SKM-1 (cell line): Measurements from ENCODE around the gene CMBL.
"Not testable (repeated sequence)": the region's sequence is repeated elsewhere in the genome, so short reads cannot be mapped to it uniquely, and the experiment has no call there.

Experiments used
- DNase-seq: peaks from one replicate; lab custom pipeline; 2025; ENCODE audit not compliant: unreplicated experiment; lab: John Stamatoyannopoulos, UW

Gene CMBL

DNA sequence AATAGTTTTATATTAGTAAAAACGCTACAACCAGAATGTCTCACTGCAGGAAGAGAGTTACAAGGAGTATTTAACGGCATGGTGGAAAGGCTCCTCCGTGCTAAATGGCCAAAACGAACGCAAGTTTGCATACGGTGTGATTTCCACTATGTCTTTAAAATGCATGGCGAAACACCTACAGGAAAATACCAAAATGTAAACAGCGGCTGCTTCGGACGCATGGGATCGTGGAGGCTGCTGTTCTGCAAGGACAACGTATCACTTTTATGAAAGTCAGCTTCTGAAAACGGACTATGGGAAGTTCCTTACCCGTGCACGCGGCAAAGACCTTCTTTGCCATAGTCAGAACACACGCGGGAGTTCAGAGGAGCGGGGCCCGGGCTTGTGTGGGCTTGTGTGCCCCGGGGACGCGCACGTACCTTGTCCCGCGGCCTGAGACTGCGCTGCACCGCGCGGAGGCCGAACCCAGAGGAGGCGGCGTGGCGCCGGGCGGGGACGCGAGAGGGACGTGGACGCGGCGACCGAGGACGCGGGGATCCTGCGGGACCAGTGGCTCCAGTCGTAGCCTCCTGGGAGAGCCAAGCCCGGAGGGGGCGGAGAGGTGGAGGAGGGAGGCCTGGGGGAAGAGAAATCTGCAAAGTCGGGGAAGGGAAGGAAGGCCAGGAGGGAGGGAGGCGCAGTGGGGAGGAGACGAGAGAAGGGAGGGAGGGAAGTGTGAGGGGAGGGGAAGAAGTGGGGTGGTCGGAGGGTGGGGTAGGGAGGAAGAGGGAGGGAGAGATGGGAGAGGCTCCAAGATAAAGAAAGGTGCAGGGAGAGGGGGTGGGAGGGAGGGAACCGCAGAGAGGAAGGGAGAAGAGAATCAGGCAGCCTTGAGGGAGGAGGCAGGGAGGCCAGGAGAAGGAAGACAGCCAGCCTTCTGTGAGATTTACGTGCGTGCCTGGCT lies at the start of gene CMBL:
Gene CMBL (minus strand): TSS at position 697 of the 943 bp plus-strand sequence. CDS start 17,140 bp downstream, outside the sequence.
- peak; percentile 59 for DNase-seq

DNA sequence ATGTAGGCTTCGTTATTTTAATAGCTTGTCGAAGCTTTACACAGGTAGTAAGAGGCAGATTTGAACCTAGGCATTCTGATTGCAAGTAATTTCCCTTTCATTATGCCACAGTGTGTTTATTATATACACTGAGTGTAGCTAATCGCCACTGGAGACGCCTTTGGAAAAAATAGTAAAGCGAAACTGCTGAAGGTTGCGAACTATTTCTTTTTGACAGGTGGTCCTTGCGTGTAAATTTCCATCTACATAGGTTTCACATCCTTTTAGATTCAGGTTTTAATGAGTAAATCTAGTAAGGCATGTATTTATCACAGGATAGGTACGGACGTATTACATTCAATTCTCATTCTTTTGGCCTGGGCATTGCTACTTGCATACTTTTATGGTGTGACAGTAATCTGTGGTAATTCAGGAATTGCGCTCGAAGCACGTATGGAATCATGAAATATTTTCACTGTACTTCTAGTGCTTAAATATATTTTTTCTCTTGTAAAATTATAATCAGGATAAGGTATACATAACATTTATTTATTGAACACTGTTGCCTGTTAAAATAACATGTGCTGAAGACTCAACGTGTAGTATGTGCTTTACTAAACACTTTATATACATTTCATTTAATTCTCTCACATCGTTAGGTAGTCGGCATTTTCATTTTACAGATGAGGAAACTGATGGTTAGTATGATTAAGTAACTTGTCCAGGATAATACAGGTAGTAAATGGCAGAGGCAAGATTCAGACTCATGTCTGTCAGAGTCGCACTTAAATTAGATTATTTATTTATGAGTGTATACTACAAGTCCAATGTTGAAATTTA lies 47.6 kb upstream of the CMBL start:
- no peak for DNase-seq

DNA sequence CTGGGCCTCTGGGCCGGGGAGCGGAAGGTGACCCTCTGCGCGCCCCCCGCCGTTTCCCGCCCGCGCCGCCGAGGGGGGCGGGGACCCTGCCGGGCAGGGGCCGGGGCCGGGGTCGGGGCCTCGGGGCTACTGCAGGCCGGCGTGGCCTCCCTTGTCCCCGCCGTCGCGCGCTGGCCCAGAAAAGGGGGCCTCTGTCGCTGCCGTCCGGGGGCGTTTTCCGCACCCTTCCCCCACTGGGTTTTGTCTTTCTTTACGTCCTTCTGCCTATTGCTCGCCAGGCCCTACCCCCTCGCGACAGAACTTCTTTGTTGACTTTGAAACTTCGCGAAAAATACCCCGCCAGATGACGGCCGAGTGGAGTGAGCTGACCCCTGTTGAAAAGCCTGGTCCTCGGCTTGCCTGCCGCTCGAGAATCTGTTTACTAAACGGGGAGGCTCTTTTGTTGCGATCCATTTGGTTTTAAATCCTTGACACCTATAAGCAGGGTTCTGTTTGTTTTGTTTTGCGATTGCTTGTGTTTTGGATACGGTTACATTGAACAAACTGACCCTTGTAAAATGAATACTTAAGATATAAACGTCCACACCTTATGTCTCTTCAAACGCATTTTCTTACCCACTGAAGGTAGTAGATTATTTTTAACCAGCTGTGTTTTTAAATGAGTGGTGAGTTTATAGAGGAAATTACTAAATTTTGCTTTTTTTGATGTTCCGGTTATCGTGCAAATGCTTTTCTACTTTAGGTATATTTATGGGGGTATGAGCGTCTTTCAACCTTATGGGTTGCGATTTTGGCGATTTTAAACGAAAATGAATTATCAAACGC lies 46.6 kb upstream of the CMBL start:
- peak; percentile 9 for DNase-seq

DNA sequence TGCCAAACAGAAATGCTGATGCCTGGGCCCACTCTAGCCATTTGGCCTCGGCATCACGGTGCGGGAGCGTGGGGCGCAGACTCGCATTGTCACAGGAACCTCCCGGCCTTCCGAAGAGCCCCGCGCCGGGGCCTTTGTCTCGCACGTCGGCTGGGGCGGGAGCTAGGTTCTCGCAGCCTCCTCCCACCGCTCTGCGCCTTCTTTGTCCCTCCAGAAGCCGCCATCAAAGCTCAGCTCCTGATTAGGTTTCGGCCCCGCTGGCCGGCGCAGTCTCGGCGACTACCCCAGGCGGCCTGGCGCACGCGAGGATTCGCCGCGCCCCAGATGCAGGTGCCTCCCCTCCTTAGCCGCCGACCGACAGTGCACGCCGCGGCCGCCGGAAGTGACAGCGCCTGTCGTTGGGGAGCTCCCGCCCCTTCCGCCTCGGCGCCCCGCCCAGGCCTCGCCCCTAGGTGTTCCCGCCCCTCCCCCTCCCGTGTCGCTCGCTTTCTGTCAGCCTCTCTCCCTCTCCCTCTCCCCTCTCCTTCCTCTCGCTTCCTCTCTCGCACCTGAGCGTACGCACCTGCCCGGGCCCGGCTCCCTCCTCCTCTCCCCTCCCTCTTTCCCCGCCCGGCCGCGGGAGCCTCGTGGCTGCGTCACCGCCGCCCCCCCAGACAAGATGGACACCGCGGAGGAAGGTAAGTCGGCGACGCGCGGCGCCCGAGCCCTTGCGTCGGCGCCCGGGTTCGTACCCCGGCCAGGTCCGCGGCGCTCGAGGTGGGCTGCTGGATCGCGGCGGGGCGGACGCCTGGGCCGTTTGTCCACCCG lies 45.7 kb upstream of the CMBL start, which contains the start of gene MARCHF6:
Gene MARCHF6 (plus strand): TSS at position 455 of the 807 bp plus-strand sequence. CDS start 204 bp downstream, at position 659.
- peak; percentile 82 for DNase-seq

DNA sequence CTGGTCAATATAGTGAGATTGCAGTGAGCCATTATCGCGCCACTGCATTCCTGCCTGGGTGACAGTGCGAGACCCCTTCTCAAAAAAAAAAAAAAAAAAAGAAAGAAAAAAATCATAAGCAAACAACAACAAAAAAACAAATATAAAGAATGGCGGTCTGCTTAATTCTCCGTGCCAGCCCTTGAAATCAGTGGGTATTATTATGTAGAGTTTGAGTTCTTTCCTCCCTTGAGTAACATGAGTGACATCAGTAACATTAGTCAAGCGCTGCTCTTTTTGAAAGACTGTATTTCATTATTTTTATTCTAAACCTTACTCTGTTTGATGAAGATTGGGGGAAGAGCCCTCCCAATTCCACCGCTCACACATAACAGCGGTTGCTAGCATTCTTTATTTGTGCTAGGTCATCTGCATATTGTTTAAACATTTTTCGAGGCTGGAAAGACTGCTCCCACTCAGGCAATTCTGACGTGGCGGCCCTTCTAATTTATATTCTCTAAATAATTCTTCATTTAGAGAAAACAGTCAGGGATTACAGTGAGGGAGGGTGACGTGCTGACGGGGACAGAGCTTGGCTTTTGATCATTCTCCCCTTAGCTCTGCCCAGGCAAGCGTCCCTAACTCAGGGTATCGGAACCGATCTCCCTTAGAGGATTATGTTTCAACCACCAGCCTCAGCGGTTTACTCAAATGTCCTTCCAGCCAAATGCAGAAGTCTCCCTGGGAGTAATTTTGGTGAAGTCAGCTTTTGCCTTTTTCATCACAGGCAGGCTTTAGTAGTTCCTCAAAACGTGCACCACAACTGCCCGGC lies 44.9 kb upstream of the CMBL start:
- peak; percentile 91 for DNase-seq

DNA sequence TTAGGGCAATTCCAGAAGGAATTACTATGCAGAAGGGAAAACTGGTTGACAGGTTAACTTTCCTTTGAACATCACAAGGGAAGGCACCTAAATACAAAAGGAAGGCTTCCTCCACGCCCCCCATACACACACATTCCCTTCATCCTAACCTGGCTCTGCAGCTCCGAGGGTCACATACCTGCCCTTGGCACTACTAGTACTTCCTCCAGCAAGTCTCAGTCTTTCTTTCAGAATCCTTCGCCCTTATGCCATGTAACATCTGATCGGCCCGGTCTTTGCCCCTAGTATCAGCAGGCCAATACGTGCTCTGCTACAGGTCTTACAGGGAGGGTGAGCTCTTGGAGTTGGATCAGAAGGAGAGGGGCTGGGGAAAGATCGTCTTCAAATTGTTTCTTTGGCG lies 44.2 kb upstream of the CMBL start:
- DNase-seq, result no peak

DNA sequence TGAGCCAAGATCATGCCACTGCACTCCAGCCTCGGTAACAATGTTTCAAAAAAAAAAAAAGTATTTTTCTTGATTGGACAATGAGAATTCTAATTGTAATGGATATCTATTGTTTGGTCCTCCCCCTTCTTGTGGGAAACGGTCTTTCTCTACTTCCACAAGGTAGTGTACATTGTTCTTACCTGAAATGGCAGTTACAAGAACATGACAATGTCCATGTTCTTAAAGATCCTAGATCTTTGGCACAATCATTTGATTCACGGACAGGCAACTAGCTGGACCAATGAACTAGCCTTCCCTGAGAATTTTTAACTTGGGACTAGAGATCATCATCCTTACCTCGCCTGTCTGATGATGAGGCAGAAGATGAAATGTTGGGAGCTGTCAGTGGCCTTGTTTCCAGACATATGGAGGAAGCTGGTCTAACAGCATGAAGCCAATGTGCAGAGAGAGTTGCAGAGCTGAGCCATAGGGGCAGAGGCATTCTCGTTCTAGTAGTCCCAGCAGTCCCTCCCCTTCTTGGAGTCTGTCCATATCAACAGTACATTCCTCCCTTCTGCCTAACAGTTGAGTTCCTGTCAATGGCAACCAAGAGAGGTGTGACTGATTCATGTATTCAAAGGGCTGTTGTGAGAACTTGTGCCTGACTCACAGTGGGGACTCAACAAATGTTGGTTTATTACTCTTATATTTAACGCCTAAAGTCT lies 43.6 kb upstream of the CMBL start:
- DNase-seq, result no peak

DNA sequence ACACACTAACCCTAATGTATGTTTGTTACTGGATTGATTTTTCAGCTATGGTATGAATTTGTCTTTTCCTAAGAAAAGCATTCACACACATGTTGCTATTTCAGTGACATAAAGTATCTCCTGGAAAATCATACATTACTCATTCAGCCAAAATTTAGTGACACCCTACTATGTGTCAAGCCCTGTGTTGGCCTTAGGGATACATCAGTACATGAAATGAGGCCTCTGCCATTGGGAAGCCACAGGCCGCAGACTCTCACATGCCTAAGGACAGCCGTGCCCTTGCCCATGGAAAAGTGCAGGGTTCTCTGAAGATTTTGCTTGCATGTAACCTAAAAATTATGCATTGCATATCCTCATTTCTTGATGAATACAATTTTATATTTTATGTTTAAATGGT lies 40.6 kb upstream of the CMBL start:
- DNase-seq, result no peak

DNA sequence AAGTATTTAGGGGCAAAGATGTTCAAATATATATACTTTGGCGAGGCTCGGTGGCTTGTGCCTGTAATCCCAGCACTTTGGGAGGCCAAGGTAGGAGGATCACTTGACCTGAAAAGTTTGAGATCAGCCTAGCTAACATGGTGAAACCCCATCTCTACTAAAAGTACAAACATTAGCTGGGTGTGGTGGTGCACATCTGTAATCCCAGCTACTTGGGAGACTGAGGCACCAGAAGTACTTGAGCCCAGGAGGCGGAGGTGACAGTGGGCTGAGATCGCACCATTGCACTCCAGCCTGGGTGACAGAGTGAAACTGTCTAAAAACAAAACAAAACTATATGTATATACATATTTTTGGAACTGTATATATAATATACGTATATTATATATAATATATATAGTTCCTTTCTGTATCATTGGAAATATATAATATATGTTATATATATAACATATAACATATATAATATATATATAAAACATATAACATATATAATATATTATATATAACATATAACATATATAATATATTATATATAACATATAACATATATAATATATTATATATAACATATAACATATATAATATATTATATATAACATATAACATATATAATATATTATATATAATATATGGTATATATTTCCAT lies 36.9 kb upstream of the CMBL start:
- not testable (repeated sequence) for DNase-seq

DNA sequence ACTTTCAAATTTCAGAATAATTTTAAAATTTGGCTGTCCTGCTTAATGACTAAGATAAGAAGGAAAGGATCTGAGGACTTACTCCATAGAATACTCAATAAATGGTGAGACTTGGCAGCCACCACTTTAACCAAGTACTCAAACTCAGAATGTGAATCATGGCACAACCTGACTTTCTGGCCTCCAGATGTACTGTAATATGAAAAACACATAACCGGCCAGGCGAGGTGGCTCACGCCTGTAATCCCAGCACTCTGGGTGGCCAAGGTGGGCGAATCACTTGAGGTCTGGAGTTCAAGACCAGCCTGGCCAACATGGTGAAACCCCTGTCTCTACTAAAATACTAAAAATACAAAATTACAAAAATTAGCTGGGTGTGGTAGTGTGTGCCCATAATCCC lies 35.8 kb upstream of the CMBL start:
- DNase-seq, result no peak

DNA sequence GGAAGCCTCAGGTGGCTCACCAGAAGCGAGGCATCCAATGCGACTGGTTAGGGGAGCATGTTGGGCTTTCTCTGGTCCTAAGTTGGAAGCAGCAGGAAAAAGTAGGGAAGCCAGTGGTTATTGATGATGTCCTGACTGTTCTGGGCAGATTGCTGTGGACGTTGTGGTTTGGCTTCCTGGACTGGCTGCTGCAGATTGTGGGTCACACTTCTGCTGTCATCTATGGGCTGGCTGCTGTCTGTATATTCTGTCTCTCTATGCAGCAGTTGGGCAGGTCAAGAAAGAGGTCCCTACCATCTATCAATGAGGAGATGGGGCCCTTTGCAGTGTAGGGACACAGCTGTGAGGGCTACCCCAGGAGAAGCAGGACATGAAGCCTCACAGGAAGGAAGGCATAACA lies 32.3 kb upstream of the CMBL start:
- DNase-seq, result no peak

DNA sequence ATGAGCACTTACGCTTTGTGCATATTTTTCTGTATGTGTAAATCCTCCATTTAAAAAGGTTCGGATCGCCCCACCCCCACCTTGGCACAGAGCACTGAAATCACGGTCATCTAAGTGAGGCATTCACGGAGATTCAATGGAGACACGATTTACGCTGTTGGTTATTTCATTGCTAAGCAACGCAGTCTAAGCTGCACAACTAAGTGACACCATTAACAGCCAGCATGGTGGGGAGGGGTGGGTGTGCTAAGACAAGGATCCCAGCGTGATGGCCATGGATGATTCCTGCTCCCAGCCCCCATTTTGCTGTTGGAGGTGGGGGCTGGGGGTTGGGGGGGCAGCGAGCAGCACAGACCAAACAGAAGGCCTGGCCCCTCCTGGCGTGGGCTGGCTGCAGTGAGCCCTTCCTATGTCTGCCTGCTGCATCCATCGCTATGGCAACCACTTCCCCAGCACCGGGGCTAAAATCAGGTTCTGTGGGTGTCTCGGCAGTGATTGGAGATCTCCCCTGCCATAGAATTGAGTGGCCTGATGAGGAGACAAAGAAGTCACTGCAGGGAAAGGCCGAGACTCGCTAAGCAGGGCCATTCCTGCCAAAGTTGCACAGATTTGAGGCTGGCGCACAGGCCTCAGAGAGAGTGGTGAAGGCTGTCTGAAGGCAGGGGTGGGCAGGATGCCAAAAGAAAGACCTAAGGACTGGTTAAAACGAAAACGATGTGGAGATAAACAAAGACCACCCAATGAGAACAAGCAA lies 31.5 kb upstream of the CMBL start:
- DNase-seq, result no peak

DNA sequence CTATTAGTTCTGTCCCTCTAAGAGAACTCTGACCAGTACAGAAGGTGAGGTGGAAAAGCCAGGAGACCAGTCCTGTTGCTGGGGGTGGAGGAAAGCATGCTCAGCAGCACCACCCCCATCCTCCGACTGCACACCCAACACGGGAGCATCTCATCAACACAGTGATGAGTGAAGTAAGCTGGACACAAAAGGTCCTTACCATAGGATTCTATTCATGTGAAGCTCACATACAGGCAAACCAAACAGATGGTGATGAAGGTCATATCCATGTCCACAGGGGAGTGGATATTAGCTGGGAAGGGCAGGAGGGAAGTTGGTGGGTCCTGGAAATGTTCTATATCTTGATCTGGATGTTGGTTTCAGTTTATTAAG lies 31.0 kb upstream of the CMBL start:
- no peak for DNase-seq

DNA sequence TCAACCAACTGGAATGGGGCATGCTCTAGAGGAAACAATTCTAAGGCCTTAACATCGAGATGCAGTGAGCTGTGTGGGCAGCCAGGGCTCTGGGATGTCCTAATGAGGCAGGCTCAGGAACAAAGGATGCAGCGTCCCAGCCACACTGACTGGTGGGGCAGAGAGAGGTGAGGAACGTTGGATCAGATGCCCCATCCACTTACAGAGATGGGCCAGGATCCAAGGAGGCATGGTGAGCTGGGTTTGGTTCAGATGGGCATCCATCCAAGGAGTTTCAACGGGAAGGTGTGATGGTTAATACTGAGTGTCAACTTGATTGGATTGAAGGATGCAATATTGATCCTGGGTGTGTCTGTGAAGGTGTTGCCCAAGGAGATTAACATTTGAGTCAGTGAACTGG lies 30.3 kb upstream of the CMBL start:
- DNase-seq, result no peak

DNA sequence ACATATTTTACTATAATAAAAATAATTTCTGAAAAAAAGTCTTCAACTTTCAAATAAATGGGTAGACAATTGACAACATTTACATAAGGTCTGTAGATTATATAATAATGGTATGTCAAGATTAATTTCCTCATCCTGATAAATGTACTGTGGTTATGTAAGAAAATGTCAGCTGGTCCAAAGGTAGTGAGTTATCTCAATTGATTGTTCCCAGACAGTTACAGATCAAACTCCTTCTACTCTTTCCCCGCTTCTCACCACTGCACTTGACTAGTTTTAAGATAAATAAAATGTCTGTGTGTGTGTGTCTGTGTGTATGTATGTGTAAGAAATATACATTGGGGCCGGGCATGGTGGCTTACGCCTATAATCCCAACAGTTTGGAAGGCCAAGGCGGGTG lies 29.4 kb upstream of the CMBL start:
- no peak for DNase-seq

DNA sequence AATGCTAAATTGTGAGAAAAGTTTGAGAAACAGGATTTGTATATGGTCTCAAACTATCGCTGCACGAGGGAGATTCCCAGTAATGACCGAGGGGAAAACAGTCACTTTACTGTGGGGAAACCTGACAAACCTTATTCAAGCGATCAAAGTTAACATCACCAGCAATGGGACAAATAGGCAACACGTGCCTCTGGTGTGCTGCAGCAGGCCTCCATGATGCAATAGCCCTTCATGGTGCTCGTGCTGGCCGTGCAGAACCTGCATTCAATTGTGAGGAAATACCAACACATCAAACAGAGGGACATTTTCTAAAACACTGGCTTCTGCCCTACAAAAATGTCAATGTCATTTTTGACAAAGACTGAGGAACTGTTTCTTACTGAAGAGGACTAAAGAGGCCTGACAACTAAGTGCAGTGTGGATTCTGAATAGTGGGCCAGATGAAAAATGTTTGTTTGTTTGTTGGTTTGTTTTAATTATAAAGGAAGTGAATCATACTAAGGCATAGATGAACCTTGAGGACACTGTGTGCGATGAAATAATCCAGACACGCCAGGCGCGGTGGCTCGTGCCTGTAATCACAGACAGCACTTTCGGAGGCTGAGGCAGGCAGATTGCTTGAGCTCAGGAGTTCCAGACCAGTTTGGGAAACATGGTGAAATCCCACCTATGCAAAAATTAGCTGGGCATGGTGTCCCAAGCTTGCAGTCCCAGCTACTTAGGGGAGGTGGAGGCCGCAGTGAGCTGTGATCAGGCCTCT lies 28.2 kb upstream of the CMBL start:
- DNase-seq, result no peak

DNA sequence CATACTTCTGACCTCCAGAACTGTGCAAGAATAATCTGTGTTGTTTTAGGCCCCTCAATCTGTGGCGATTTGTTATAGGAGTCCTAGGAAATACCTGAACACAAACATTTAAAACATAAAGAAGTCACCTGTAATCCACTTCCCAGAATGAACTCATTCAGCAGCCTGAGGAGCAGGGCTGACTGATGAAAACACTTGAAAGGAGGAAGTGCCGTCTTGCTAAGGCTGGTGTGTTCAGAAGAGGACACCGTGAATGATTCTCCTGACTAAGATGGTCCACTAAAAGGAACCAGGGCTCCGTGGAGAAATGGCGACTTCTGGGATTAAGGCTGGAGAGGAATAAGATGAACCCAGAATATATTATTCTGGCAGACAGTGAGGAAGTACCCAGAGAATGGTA lies 27.1 kb upstream of the CMBL start:
- peak; percentile 32 for DNase-seq
